HG02885 (cell line): Measurements from ENCODE around the gene RPS6KA4.

Source experiments
- ATAC-seq: cut with Tn5 transposase; IDR thresholded peaks from one replicate; pipeline ENCODE4 v1.9.1; 2021; ENCODE audit warnings: mild to moderate bottlenecking; ENCODE audit not compliant: unreplicated experiment, poor library complexity

Gene RPS6KA4

DNA sequence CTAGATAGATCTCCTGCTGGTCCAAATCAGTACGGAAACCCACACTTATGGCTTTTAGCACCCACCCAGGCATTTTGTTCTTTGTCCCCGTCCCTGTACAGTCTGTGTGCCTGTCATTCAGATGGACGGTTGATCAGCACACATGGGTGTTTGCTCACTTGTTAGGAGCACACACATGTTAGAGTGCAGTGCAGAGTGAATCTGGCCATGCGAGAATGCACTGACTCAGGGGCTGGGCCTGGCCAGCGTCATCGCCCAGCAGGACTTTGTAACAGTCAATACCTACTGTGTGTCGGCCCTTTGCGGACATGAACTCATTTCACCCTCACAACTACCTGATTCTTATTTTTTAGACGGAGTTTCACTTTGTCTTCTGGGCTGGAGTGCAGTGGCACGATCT, 3.4 kb downstream of the RPS6KA4 start:
- no peak for ATAC-seq

DNA sequence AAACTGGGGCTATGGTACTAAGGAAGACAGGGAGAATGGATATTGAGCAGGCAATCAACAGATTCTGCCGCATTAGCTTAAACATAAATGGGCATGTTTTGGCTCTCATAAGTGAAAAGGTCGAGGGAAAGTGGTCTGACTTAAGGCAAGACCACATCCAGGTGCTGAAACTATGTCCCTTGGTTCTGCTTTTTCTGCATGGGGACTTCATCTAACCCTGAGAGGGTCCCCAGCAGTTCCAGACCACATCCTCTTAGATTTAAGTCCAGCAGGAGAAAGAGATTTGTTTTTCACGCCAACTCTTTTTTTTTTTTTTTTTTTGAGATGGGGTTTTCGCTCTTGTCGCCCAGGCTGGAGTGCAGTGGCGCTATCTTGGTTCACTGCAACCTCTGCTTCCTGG, 5.5 kb downstream of the RPS6KA4 start:
- ATAC-seq = no peak

DNA sequence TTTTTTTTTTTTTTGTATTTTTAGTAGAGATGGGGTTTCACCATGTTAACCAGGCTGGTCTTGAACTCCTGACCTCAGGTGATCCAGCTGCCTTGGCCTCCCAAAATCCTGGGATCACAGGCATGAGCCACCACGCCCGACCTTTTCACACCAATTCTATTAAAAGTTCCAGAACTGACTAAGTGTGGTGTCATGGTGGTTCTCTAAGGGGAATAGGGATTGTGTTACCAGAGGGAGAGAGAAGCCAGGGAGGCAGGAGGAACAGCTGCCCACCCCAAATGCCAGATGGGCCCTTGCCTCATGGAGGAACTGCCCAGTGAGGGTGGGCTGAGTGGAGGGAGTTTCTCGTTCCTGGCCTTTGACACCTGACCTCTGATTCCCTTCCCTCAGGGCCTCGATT, 5.9 kb downstream of the RPS6KA4 start:
- ATAC-seq = no peak

DNA sequence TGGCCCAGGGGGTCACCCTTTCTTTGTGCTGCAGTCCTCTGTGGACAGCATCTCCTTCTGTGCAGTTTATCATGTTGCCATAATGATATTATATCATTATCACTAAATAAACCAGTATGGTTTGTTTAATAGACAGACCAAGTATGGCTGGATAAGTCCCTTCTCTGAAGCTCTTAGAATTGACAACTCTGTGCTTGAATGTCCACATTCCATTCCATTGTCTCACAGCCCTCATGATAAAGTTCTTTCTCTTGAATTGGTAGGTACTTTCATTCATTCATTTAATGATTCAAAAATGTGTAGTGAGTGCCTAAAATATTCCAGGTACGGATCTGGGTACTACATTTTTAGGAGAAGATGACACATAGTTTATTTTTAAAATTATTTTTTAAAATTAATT, 7.8 kb downstream of the RPS6KA4 start:
- ATAC-seq = no peak

DNA sequence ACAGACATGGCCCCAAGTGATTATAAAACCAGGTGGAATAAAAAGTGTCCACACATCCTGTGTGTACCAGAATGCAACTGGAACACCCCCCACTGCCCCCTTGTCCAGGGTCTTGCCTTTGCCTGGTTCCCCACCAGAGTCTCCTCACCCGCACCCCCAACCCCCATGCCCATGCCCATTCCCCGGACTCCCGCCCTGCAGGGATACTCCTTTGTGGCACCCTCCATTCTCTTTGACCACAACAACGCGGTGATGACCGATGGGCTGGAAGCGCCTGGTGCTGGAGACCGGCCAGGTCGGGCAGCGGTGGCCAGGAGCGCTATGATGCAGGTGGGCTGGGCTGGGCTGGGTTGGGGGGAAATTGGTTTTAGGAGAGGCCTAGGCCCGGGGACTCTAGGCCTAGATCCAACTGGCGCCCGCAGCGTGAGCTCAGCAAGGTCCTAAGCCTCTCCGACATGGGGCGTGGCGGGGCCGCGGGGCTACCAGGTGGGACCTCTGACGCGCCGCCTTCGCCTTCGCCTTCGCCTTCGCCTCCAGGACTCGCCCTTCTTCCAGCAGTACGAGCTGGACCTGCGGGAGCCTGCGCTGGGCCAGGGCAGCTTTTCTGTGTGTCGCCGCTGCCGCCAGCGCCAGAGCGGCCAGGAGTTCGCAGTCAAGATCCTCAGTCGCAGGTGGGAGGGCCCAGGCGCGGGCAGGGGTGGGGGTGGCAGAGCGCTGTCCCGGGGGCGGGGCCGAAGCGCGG, 9.1 kb downstream of the RPS6KA4 start:
- no peak for ATAC-seq

DNA sequence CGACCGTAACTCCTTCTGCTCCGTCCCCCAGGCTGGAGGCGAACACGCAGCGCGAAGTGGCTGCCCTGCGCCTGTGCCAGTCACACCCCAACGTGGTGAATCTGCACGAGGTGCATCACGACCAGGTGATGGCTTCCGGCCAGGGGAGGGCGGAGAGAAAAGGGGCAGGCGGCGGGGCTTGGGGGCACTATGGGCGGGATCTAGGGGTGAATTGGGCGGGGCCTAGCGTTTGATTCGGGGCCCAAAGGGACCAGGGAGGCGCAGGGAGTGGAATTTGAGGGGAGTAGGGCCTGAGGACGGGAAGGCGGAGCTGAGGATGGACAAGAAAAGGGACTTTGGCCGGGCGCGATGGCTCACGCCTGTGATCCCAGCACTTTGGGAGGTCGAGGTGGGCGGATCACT, 9.7 kb downstream of the RPS6KA4 start:
- no peak for ATAC-seq

DNA sequence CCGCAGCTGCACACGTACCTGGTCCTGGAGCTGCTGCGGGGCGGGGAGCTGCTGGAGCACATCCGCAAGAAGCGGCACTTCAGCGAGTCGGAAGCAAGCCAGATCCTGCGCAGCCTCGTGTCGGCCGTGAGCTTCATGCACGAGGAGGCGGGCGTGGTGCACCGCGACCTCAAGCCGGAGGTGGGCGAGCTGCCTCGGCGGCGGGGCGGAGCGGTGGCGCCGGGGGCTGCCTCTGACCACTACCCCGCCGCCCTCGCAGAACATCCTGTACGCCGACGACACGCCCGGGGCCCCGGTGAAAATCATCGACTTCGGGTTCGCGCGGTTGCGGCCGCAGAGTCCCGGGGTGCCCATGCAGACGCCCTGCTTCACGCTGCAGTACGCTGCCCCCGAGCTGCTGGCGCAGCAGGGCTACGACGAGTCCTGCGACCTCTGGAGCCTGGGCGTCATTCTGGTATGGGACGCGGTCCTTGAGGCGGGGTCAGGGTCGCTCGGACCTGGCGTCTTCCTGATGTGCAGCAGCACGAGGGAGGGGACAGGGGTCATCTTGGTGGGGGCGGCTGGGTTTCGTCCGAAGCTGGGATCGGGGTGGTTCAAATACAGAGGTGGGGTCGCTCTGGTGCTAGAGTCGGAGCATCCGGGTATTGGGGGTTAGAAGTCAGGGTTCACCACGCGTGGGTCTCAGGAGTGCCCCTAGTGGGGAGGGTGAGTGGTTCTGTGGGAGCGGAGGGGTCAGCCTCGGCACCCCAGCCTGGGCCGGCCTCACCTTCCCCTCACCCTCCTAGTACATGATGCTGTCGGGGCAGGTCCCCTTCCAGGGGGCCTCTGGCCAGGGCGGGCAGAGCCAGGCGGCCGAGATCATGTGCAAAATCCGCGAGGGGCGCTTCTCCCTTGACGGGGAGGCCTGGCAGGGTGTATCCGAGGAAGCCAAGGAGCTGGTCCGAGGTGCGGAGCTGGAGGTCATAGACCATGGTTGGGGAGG, 10.8 kb downstream of the RPS6KA4 start:
- no peak for ATAC-seq

DNA sequence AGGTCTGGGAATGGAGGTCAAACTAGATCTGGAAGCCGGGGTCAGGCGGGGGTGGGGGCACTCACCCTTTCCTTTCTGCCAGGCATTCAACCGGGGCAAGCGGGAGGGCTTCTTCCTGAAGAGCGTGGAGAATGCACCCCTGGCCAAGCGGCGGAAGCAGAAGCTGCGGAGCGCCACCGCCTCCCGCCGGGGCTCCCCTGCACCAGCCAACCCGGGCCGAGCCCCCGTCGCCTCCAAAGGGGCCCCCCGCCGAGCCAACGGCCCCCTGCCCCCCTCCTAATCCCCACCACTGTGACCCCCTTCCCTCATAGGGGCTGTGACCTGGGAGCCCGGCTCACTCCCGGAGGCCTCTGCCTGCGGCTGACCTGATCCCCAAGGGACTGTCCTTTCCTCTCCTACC, 12.2 kb downstream of the RPS6KA4 start:
- ATAC-seq = no peak

DNA sequence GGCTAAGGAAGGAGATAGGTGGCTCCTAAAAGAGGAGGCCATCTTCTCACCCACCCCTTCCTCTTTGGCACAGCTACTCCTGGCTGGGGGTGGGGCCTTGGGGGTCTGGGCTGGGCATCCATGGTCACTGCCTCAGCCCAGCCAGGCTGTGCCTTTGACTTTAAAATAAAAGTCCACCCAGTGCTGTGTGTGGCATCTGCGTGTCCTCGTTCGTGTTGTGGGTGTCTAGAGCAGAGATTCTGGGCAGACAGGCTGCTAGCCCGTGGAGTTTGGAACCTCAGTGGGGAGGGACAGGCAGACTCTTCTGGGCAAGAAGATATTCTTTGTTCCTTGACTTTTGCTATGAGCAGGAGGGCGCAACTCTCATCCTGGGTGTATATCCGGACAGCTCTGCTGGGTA, 13.1 kb downstream of the RPS6KA4 start:
- ATAC-seq = no peak

DNA sequence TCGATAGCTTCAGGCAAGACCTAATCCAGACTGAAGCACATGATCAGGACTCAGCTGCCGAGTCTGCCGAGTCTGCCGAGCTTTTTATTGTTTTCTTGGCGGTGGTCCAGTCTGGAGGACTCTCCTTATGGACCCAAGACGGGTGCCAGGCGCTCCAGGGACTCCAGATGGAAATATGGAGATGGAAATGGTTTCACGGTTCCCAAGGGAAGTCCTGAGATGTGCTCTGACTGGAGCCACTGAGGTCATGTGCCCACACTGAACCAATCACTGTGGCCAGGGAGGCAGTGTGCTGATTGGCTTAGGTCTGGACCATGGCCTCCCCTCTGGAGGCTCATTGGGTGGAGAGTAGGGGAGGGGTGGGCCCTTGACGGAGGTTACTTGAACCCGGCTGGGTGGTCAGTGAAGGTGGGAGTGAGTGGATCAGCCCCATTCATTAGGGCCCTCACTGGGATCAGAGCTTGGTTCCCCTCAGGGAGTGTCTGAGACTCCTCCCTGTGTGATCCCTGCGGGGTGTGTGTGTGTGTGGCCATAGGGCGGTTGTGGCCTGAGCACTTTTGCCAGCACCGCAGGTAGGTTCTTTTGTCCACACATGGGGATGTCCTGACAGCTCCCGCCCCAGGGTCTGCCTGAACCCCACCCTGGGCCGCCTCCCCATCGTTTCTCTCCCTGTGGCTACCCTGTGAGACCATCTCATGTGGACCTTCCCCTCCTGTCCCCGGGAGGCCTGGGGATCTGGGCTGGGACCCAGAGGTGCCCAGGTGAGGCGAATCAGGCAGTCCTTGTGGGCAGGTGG, 14.0 kb downstream of the RPS6KA4 start:
- ATAC-seq = no peak

DNA sequence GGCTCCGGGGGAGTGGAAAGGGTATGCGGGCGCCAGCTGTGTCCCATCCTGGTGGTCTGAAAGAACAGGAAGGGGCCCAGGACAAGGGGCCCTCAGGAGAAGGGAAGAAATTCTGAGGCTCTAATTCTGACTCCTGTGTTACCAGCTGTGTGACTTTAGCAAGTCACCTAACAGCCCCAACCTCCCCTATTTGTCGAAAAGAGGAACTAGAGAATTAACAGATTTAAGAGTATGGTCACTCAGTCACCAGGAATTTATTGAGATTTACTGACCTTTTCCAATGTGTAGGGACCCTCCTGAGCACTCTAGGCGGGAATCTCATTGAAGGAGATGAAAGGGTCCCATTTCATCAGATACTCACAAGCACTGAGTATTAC, 14.6 kb downstream of the RPS6KA4 start:
- ATAC-seq = no peak

DNA sequence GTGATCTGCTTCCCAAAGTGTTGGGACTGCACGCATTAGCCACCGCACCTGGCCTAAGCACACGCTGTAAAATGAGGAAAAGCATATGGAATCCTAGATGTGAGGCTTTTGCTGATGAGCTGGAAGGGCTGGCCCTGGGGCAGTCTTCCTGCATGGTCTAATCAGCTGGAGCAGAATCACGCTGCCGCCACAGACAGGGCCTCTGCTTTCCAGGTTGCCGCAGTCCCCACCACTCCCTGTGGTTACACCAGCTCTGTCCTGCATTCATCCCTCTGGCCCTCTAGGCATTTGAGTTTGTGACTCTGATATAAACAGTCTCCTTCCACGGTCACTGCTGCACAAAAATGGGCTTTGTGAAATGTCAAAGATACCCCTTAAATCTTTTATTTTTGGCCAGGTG, 17.1 kb downstream of the RPS6KA4 start:
- no peak for ATAC-seq

DNA sequence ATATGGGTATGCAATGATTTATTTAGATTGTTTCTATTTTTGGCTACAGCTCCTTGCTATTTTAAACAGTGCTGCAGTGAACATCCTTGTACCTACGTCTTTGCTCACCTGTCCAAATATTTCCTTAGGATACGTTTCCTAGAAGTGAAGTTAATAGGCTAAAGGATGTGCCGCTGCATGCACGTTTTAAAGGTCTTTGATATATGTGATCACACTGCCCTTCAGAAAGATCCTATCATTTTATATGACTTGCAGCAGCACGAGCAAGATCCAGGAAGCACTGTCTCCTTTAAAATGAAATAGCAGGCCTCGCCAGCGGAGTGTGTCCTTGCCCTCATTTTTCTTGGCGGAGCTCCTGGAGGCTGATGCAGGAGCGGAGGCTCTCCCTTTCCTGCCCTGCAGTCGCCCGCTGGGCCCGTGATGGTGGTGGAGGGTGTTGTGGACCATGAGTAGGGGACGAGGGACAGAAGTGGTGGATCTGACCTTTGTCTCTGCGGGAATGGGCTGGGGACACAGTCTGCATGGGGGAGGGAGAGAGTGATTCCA, 19.4 kb downstream of the RPS6KA4 start:
- ATAC-seq = no peak

DNA sequence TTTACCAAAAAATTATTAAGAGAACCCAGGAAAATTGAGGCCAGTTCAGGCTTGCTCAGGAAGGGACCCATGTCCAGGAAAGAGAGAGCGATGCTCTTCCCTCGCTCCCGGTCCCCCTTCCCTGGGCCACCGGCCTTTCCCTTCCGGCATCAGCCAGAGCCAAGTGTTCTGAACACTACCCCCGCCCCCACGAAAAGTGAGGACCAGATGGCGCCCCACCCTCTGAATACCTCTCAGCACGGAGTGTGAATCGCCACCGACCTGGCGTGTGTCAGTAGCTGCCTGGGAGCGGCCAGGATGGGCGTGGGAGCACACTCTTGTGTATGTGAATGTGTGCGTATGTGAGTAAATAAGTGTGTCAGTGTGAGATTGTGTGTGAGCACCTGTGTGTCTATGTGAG, 20.2 kb downstream of the RPS6KA4 start:
- no peak for ATAC-seq

DNA sequence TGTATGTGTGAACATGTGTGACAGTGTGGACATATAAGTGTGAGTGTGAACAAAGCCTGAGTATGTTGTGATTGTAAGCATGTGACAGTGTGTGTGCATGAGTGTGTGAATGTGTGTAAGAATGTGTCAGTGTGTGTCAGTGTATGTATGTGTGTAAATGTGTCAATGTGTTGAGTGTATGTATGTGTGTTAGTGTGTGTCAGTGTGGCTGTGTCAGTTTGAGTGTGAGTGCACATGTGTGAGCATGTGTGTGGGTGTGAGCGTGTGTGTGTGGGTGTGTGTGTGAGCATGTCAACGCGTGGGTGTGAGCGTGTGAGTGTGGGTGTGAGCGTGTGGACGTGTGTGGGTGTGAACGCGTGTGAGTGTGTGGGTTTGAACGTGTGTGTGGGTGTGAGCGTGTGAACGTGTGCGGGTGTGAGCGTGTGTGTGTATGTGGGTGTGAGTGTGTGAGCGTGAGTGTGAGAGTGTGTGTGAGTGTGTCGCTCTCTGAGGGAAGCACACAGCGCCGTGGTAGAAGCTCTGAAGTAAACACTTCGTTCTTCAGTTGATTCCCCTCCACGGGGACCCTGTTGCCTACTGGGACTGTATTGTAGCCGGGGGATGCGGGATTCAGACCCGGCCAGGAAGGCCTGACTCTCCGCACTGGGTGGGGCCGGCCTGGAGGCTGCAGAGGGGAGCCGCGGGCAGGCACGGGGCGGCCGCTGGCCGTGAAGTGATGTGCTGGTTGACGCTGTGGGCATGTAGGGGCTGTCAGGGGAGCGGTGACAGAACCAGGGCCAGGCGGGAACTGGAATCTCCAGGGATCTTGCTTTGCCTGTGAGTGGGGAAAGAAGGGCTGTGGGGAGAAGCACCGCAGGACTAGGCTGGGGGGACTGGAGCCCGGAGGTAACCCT, 21.1 kb downstream of the RPS6KA4 start:
- no peak for ATAC-seq

DNA sequence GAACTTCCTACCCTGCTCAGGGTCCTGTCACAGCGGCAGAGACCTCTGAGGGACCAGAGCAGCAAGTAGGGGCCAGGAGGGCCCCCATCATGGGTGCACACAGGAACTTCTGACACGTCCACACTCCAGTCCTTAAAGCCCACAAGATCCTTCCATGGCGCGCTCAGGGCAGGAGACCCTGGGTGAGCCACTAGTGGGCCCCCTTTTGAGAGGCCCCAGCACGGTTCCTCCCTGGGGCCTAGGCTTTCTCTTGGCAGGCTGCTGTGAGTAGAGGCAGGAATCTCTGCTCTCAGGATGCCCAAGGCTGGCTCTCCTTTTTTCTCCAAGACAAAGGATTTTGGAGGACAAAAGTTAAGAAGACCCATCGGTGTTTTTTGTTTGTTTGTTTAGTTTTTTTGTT, 22.4 kb downstream of the RPS6KA4 start:
- ATAC-seq = no peak

DNA sequence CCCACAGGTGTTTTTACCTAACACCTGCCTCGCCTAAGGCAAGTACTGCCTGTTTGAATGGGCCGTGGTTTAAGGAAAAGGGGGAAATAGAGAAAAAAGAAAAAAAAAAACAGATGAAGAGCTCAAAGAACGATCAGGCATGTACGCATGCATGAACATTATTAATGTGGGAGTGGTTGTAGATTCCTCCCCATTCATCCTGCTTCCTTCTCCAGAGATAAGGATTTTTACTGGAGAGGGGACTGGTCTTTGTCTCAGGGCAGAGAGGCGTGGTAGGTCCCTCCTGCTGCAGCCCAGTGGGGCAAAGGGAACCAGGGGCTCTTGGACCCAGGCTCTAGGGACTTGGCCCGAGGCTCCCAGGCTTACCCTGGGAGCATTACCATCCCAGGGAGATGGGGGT, 23.1 kb downstream of the RPS6KA4 start:
- ATAC-seq = no peak

DNA sequence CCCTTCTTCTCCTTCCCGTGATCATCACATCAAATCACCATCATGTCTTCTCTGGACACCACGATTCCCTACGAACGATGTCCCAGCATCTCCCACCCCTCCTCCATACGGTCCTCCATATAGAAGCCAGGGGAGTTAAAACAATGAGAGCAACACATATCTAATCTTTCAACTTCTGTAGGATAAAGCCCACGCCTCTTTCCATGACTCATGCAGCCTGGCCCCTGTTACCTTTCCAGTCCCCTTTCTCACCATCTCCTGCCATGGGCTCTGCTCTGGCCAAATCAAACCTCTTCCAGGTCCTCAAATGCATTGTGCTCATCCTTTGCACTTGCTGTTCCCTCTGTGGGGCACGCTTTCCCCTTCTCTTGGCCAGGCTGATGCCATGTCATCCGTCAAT, 23.6 kb downstream of the RPS6KA4 start:
- ATAC-seq = no peak

DNA sequence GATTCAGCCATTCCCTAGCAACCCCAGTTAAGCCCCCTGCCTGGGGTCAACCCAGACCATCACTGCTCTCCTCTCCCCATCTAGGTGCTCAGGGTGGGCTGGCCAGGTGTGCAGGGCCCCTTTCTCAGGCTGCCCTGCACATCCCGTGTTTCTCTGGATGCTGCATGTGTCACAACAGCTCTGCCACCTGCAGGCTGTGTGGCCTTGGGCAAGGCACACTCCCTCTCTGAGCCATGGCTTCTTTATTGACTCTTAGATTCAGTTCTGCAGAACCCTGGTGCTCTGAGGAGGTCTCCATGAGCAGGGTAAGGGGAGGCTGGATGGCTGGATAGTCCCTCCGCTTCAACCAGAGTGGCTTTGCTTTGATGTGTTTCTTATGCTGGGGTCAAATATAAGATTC, 24.6 kb downstream of the RPS6KA4 start:
- ATAC-seq = no peak
